Measurements from ENCODE around the gene DNM3.

DNA sequence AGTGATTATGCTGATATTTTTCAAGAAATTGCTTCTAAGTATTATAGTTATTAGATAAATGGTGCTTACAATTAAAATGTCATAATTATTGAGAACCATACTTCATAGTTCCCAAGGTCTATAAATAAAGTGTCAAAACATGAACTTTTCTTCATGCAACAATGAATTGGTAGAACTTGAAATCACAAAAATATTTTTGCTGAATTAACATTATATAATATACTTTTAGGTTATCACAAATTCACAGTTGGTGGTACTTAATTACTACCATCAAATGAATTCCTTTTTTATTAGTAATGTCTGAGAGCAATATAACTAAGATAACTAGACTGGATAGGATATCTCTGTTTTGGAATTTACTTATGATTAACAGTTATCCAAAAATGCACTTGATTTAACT lies 4.7 kb downstream of the DNM3 start:
- TF ChIP-seq RAD21 (IDR thresholded peaks at IDR 0.05; ENCODE audit: low read length): no peak
- TF ChIP-seq, protein P1, sequence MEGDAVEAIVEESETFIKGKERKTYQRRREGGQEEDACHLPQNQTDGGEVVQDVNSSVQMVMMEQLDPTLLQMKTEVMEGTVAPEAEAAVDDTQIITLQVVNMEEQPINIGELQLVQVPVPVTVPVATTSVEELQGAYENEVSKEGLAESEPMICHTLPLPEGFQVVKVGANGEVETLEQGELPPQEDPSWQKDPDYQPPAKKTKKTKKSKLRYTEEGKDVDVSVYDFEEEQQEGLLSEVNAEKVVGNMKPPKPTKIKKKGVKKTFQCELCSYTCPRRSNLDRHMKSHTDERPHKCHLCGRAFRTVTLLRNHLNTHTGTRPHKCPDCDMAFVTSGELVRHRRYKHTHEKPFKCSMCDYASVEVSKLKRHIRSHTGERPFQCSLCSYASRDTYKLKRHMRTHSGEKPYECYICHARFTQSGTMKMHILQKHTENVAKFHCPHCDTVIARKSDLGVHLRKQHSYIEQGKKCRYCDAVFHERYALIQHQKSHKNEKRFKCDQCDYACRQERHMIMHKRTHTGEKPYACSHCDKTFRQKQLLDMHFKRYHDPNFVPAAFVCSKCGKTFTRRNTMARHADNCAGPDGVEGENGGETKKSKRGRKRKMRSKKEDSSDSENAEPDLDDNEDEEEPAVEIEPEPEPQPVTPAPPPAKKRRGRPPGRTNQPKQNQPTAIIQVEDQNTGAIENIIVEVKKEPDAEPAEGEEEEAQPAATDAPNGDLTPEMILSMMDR (IDR thresholded peaks at IDR 0.05): no peak
- no peak for TF ChIP-seq RFX5 (IDR thresholded peaks at IDR 0.05; ENCODE audit: low read length)
- TF ChIP-seq, protein P2, sequence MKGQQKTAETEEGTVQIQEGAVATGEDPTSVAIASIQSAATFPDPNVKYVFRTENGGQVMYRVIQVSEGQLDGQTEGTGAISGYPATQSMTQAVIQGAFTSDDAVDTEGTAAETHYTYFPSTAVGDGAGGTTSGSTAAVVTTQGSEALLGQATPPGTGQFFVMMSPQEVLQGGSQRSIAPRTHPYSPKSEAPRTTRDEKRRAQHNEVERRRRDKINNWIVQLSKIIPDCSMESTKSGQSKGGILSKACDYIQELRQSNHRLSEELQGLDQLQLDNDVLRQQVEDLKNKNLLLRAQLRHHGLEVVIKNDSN (IDR thresholded peaks at IDR 0.05; ENCODE audit: borderline replicate concordance, low read depth): no peak
- no peak for TF ChIP-seq FOXM1 (IDR thresholded peaks at IDR 0.05; ENCODE audit: low read depth)
- no peak for TF ChIP-seq EP300 (IDR thresholded peaks at IDR 0.05; ENCODE audit: borderline replicate concordance in 1 of 2, low read depth in 1 of 2, low read length in 1 of 2)
- TF ChIP-seq SIN3A (IDR thresholded peaks at IDR 0.05; ENCODE audit: borderline replicate concordance, low read depth, low read length): no peak
- TF ChIP-seq TAF1 (IDR thresholded peaks at IDR 0.05; ENCODE audit: borderline replicate concordance, low read depth, low read length): no peak
